CD4-positive, alpha-beta T cell treated with Interferon gamma for 1 hour (primary cell): Measurements from ENCODE around the gene CCDC170.
"Not testable (repeated sequence)": the region's sequence is repeated elsewhere in the genome, so short reads cannot be mapped to it uniquely, and the experiment has no call there.

Source experiments
- DNase-seq: peaks from one replicate; pipeline ENCODE4 v3.0.0-alpha.2; 2020

The CCDC170 gene

GRCh38 chr6:151493804-151494234 lies at the start of gene CCDC170:
CCDC170 (plus strand) TSS chr6:151494017; CDS start chr6:151494129, 112 bp downstream.
- DNase-seq: peak; percentile 33

GRCh38 chr6:151445482-151445881 lies 48.3 kb upstream of the CCDC170 start:
- DNase-seq: no peak

- no peak for DNase-seq
Measured at GRCh38 chr6:151447237-151447636, 46.6 kb upstream of the CCDC170 start.

DNA sequence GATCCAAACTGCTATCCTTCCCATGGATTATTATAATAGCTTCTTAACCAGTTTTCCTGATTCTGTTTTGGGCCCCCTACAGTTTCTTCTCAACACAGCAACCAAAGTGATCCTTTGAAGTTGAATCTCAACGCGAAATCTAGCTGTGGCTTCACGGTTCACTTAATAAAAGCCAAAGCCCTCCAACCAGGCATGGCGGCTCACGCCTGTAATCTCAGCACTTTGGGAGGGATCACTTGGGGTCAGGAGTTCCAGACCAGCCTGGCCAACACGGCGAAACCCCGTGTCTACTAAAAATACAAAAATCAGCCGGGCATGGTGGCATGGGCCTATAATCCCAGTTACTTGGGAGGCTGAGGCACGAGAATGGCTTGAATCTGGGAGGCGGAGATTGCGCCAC lies 45.2 kb upstream of the CCDC170 start:
- no peak for DNase-seq

DNA sequence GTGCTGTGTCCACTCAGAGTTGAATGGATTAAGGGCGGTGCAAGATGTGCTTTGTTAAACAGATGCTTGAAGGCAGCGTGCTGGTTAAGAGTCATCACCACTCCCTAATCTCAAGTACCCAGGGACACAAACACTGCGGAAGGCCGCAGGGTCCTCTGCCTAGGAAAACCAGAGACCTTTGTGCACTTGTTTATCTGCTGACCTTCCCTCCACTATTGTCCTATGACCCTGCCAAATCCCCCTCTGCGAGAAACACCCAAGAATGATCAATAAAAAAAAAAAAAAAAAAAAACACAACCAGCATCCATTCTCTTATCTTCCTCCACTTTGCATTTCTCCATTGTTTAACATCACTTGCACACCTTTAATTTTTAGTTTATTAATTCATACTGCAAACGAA lies 42.9 kb upstream of the CCDC170 start:
- not testable (repeated sequence) for DNase-seq

- DNase-seq: no peak
Measured at GRCh38 chr6:151451417-151451949, 42.3 kb upstream of the CCDC170 start.

- peak; percentile 100 for DNase-seq
Measured at GRCh38 chr6:151451950-151452749, 41.7 kb upstream of the CCDC170 start, which contains the start of gene RMND1. RMND1 (minus strand) TSS chr6:151452126; CDS start chr6:151445811, 6,315 bp downstream.

- no peak for DNase-seq
Measured at GRCh38 chr6:151452750-151453427, 40.9 kb upstream of the CCDC170 start.

DNA sequence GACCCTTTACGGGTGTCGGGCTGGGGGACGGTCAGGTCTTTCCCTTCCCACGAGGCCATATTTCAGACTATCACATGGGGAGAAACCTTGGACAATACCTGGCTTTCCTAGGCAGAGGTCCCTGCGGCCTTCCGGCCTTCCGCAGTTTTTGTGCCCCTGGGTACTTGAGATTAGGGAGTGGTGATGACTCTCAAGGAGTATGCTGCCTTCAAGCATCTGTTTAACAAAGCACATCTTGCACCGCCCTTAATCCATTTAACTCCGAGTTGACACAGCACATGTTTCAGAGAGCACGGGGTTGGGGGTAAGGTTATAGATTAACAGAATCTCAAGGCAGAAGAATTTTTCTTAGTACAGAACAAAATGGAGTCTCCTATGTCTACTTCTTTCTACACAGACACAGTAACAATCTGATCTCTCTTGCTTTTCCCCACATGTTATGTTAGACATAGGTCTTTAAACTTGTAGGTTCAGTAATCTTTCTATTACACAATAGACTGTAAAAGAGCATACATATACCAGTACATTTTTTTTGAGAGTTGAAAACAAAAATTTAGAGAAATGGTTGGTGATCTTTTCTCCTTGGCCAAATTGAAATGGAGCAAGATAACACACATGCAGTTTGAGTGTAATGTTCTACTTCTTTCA lies 37.9 kb upstream of the CCDC170 start:
- not testable (repeated sequence) for DNase-seq

GRCh38 chr6:151461673-151462072 lies 32.1 kb upstream of the CCDC170 start:
- no peak for DNase-seq

GRCh38 chr6:151464702-151465101 lies 29.1 kb upstream of the CCDC170 start:
- DNase-seq: no peak

DNA sequence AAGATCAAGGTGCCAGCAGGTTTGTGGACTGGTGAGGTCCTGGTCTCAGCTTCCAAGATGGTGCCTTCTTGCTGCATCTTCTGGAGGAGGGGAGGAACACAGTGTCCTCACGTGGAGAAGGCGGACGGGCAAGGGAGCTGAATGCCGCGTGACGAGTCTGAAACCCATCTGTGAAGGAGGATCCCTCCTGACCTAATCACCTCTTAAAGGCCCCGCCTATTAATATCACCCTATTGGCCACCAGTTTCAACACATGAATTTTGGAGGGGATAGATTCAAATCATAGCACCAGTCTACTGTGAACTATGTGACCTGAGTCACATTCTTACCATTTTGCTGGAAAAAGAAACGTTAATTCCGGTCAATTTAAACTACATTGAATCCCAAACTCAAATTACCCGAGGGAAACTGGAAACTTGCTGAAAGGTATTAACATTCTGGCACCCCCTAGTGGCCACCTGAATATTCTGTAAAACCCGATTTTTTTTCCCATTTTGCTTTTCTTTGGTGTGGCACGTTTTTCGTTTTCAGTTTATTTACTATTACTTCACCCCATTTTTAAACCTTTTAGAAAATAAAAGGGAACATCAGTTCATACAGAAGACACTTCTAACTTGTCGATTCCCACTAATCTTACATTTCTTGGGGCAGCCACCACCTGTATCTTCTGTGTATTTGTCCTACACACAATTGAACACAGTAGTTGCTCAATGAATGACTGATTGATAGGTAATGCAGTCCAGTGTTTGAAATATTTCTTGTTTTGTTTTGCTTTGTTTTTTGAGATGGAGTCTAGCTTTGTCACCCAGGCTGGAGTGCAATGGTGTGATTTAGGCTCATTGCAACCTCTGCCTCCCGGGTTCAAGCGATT lies 17.9 kb upstream of the CCDC170 start:
- DNase-seq: no peak

DNA sequence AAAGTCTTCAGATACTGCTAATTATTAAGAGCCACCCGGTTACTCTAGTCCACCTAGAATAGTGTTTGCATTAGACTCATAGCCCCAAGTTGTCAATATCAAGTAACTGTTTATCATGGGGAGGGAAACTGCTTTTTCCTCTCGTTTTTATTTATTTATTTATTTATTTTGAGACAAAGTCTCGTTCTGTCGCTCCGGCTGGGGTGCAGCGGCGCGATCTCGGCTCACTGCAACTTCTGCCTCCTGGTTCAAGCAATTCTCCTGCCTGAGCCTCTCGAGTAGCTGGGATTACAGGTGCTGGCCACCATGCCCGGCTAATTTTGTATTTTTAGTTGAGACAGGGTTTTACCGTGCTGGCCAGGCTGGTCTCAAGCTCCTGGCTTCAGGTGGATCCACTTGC lies 16.1 kb upstream of the CCDC170 start:
- DNase-seq: no peak

- DNase-seq: no peak
Measured at GRCh38 chr6:151478670-151479069, 15.1 kb upstream of the CCDC170 start.

DNA sequence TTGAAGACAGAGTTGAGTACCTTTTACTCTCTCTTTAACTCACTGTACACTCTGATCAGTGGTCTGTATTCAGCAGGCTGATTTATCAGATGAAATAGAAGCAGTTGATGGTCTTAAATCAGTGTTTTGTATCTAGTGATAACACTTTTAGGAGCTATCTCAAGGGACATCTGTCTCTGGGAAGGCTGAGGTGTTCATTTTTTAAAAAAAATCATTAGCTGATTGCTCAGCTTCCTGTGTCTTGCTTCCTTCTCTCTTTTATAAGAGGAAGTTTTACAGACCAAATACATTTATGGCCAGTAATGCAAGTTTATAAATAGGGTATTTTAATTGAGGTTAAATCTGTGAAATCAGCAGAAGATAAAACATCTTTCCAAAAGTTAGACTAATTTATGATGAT lies 12.0 kb upstream of the CCDC170 start:
- DNase-seq: no peak

DNA sequence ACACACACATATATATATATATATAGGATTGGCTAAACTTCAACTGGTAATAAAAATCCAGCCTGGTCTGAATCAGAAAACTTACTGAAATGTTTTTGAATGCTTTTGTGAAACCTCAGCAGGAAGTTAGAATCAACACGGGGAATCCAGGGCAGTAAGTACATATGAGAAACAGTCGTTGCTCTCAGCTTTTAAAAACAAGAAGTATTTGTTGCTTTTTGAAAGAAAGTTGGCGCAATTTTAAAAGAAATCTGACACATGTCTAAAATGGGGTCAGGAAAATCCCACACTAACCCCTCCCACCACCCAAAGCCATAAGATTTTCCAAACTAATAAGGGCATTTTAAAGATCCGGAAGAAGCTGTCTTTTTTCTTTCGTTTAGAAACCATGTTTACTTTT lies 11.5 kb upstream of the CCDC170 start:
- no peak for DNase-seq

DNA sequence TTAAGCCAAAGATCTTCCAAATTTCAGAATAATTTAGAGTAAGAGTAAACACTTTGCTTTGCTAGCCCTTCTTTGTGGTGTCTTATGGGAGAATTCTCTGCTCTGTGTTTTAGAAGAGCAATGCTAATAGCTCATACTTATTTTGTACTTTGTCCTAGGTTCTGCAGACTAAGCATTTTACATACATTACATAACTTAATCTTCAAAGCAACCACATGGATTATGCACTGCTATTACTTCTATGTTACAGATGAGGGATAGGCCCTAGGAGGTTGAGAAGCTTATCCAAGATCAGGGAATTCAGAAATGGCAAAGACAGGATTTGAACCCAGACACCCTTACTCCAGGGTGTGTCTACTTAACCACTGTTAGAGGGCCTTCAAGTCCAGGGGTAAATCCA lies 9.8 kb upstream of the CCDC170 start:
- no peak for DNase-seq

DNA sequence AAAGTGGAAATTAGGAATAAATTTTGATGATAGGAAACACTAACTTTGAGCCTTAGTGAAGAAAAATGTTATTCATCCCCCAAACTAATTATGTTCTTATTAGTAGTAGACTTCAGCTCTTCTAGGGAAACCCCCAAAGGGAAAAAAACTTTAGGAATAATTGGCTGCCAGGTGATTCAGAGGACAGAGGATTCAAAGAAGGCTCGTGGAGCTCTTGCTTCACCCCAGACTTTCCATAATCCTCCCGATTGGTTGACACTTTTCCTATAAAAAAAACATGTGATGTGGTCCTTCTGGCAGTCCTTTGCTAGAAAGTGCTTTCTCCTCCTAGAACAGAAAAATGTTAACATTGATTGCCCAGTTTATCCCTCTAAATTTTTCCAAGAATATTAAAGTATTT lies 5.6 kb upstream of the CCDC170 start:
- DNase-seq: no peak

GRCh38 chr6:151490996-151491395 lies 2.8 kb upstream of the CCDC170 start:
- no peak for DNase-seq

GRCh38 chr6:151493161-151493803 lies 535 bp upstream of the CCDC170 start:
- no peak for DNase-seq

DNA sequence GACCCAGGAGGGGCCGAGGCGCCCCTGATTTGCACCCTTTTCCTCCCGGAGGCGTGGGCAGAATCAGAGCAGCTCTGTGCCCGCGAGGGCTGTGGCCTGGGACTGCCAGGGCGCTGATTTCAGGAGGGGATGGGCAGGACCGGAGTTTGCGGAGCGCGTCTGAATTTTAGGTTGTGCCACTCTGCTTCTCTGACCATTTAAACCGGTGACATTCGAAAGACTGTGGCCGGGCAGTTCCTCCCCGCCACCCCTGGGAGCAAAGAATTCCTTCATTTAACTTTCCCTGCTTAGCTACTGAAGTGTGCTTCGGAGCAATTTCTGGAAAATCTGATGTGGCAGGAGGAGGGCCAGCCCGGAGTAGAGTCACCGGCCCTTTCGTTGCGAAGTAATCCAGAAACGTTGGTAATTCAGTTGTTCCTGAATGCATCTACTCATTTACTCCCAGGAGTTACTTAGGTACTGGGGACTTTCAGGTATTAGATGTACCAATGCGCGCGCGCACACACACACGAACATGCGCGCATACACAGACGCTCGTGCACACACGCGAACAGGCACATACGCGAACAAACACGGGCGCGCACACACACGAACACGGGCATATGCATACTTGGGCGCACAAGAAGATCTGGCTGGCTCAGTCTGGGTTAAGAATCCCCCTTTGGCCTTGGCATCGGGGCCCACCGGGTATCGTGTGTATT lies 568 bp downstream of the CCDC170 start:
- peak; percentile 36 for DNase-seq
